Effector memory CD4-positive, alpha-beta T cell (primary cell): Measurements from ENCODE around the gene RIC3.
A peak's percentile ranks its signal among the peaks of the same experiment; 100 is the strongest.

Source experiments
- DNase-seq, 3 donors: peaks; one replicate each; pipeline ENCODE4 v3.0.0-alpha.2; 2020
- H3K27ac ChIP-seq: 2 replicates; pipeline ENCODE4 v1.7.0; 2013; ENCODE audit warnings: mild to moderate bottlenecking, low read length, moderate library complexity; ENCODE audit not compliant: insufficient read depth, poor library complexity, severe bottlenecking
- H3K27me3 ChIP-seq: replicated peaks from 2 replicates; pipeline ENCODE4 v1.7.0; 2013; ENCODE audit warnings: mild to moderate bottlenecking, low read length; ENCODE audit not compliant: insufficient read depth, control insufficient read depth, poor library complexity, severe bottlenecking
- H3K36me3 ChIP-seq: 2 replicates; pipeline ENCODE4 v1.7.0; 2013; ENCODE audit warnings: mild to moderate bottlenecking, low read length, moderate library complexity; ENCODE audit not compliant: control insufficient read depth, insufficient read depth
- H3K4me1 ChIP-seq: 2 replicates; pipeline ENCODE4 v1.7.0; 2013; ENCODE audit warnings: low read length, mild to moderate bottlenecking; ENCODE audit not compliant: control insufficient read depth, insufficient read depth, poor library complexity, severe bottlenecking
- H3K4me3 ChIP-seq: 2 replicates; pipeline ENCODE4 v1.7.0; 2013; ENCODE audit warnings: low read length, low read depth, mild to moderate bottlenecking; ENCODE audit not compliant: insufficient read depth, poor library complexity, severe bottlenecking
- H3K9me3 ChIP-seq: 2 replicates; pipeline ENCODE4 v1.7.0; 2013; ENCODE audit warnings: mild to moderate bottlenecking, low read length, moderate library complexity; ENCODE audit not compliant: control insufficient read depth
- total RNA-seq, 3 donors: gene quantifications; one replicate each; lab custom pipeline; 2026; lab: John Stamatoyannopoulos, UW

Gene RIC3, protein sequence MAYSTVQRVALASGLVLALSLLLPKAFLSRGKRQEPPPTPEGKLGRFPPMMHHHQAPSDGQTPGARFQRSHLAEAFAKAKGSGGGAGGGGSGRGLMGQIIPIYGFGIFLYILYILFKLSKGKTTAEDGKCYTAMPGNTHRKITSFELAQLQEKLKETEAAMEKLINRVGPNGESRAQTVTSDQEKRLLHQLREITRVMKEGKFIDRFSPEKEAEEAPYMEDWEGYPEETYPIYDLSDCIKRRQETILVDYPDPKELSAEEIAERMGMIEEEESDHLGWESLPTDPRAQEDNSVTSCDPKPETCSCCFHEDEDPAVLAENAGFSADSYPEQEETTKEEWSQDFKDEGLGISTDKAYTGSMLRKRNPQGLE
- 11.9 to 26.5 (median 22.1) reads per million in 3 donors for total RNA-seq

DNA sequence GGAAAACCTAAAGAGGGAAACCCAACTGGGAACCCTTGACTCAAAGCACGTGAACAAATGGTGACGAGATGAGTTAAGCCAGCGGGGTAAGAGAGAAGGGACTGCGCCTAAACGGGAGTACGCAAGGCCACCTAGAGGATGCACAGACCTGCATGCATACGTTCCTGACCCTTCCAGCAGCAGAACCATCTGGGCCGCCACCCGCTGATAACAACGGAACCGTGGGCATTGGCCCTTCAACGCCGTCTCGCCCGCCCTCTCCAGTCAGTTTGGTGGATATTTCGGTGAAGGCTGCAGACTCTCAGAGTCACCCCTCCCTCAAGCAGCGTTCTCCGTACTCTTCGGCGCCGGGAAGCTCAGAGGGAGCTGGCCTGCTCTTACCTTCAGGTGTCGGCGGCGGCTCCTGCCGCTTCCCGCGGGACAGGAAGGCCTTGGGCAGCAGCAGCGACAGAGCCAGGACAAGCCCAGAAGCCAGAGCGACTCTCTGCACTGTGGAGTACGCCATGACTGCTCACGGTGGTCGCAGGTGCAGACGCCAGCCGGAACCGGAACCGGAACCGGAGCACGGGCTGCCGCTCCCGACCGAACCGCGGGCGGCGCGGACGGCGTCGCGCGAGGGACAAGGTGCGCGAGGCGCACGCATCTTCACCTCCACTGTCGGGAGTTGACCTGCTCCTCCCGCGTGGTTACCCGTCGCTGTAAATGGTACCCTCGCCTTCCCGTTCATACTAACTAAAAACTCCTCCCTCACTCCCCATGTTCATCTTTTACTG lies at the start of gene RIC3:
RIC3 (minus strand) TSS at position 541 of the 773 bp plus-strand sequence; CDS start at position 505, 36 bp downstream.
- Histone ChIP-seq H3K4me1 (no peaks in the 10 kb centered on the region), H3K27me3 (peaks cover 8% of the 10 kb centered on the region), H3K36me3 (no peaks in the 10 kb centered on the region), H3K27ac (no peak within 1 kb of the TSS), H3K4me3 (peak within 1 kb of the TSS; percentile 79), H3K9me3 (no peaks in the 10 kb centered on the region)
- peak in 2 of 3 donors; percentile 6 to 9 for DNase-seq

DNA sequence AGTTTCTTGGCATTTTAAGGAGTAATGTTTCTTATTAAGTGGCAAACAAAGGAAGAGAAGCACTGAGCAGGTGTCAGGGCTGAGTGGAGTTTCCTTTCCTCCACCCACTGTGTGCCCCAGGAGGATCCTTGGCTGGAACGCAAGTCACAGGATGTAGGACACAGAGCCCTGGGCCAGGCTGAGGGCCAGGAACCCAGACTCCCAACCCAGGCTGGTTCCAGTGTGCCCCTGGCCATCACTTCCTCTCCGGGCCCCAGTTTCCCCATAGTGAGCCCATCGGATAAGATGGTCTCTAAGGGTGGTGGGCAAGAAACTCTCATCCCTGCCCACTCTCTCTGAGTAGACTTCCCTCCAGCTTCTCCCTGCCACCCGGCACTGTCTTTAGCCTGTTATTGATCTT lies 49.6 kb upstream of the RIC3 start:
- no peak for DNase-seq
- Histone ChIP-seq H3K9me3 (no peaks in the 10 kb centered on the region), H3K36me3 (no peaks in the 10 kb centered on the region), H3K27ac (no peak overlapping the region), H3K4me1 (no peaks in the 10 kb centered on the region), H3K4me3 (no peak overlapping the region), H3K27me3 (no peaks in the 10 kb centered on the region)

DNA sequence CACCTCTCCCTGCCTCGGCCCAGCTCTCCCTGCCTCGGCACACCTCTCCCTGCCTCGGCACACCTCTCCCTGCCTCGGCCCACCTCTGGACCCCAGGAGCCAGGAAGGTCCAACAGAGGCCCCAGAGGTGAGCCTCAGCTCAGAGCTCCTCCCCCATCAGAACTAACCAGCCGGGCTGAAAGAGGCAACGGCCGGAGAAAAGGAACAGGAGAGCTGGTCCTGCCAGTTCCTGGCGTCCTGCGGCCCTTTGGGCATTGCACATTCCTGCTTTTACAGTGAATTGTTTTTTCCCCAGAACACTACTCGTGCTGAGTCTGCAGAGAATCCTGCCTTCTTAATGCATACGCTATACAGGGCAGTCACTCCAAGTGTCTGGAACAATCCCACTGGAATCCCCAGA lies 49.1 kb upstream of the RIC3 start:
- Histone ChIP-seq H3K27me3 (no peaks in the 10 kb centered on the region), H3K9me3 (no peaks in the 10 kb centered on the region), H3K27ac (no peak overlapping the region), H3K4me3 (no peak overlapping the region), H3K4me1 (no peaks in the 10 kb centered on the region), H3K36me3 (no peaks in the 10 kb centered on the region)
- no peak for DNase-seq

DNA sequence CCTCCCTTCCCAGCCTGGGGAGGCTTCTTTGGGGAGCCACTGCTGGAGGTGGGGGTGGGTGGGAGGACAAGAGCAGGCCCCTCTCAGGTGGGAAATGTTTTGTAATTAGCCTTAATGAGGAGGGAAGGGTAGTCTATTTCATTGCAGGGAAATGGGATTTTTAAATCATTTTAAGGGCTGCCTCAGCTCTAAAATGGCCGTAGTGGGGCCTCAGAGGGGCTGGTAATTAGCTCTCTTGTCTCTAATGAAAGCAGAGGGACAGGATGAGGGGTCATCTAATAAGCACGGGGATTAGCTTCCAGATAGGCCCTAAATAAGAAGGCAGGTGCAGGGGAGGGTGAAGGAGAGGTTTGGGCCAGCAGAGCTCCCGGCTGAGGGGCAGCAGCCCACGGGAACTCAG lies 48.3 kb upstream of the RIC3 start:
- DNase-seq: no peak
- Histone ChIP-seq H3K27ac (no peak overlapping the region), H3K27me3 (no peaks in the 10 kb centered on the region), H3K9me3 (no peaks in the 10 kb centered on the region), H3K4me1 (no peaks in the 10 kb centered on the region), H3K36me3 (no peaks in the 10 kb centered on the region), H3K4me3 (no peak overlapping the region)

DNA sequence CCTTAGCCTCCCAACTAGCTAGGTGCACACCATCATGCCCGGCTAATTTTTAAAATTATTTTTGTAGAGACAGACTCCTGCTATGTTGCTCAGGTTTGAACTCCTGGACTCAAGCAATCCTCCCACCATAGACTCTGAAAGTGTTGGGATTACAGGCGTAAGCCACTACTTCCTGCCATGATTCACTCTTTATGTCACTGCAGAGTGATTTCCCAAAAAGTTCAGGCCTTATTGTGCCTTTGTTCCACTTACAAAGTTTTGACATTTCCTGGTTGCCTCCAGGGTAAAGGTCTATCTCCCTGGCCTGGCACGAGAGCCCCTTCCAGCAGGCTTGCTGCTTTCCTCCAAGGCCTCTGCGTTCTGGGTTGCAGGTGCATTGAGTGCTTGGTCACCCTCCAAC lies 44.6 kb upstream of the RIC3 start:
- H3K27me3 ChIP-seq: no peaks in the 10 kb centered on the region

DNA sequence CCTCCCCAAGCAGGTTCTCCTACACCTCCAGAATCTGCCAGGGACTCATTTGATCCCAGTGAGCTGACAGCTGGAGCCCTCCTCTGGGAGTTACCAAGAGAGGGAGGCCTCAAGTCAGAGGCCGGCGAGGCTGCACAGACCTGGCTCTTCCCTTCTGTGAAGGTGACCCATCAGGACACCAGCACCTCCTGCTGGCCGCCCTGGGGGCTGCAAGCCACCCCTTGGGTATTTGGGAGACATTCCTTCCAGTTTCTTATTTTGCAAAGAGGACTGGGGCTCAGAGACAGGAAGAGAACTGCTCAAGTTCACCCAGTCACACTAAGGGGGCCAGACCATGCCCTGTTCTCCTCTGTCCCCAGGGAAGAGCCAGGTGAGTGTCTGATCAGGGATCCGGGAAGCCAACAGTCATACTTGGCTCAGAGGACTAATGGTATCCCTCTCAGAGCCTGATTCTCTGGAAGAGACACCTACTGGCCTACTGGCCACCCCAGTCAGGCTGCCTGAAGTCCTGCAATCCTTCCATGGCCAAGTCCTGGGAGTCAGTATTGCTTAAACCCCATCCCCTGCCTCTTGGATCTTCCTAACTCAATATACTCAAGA lies 40.5 kb upstream of the RIC3 start:
- Histone ChIP-seq H3K36me3 (no peaks in the 10 kb centered on the region), H3K9me3 (no peaks in the 10 kb centered on the region), H3K4me3 (no peak overlapping the region), H3K4me1 (no peaks in the 10 kb centered on the region), H3K27ac (no peak overlapping the region), H3K27me3 (no peaks in the 10 kb centered on the region)
- no peak for DNase-seq

More for the DNA sequence above, 44.6 kb upstream of the RIC3 start:
- no peak for DNase-seq
- Histone ChIP-seq H3K4me3 (no peak overlapping the region), H3K36me3 (no peaks in the 10 kb centered on the region), H3K27ac (no peak overlapping the region), H3K9me3 (no peaks in the 10 kb centered on the region), H3K4me1 (no peaks in the 10 kb centered on the region)

DNA sequence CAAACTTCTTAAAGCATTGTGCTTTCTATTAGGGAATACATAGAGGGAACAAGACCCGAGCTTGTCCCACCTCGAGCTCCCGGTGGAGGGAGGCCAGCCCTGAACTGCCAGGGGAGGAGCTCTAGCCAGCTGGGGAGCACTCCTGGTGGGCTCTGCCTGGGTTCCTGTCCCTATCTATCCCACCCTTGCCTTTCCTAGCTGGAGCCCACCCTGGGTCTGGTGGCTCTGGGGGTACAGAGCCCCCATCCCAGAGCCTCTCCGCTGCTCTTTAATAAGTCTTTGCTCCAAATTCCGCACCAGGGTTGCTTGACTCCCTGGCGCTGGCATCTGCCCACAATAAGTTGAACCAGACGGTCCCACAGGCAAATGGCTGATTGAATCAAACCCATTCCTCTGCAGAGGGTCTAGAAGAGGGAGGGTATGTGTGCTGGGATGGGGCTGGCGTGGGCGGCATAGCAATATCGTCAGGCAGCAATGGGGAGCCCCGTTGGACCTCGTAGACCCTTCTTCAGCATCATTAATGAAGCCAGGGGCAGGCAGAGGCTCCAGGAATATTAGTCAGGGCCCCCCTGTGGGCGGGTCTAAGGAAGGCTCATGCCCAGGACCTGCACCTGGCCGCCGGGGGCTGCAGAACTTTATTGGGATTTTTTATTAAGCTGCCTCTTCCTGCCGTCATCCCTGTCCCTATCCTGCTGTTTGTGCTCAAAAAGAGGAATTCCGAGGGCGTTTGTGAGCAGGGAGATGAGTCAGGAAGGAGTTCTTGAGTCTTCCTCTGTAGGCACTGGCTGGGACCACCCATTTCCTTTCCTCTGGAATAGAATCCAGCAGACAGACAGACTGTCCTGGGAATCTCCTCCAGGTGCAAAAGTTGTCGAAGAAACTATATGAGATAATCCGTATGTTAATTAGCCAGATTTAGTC lies 38.5 kb upstream of the RIC3 start:
- Histone ChIP-seq H3K36me3 (no peaks in the 10 kb centered on the region), H3K27me3 (no peaks in the 10 kb centered on the region), H3K9me3 (no peaks in the 10 kb centered on the region), H3K27ac (no peak overlapping the region), H3K4me1 (no peaks in the 10 kb centered on the region), H3K4me3 (no peak overlapping the region)
- no peak for DNase-seq

DNA sequence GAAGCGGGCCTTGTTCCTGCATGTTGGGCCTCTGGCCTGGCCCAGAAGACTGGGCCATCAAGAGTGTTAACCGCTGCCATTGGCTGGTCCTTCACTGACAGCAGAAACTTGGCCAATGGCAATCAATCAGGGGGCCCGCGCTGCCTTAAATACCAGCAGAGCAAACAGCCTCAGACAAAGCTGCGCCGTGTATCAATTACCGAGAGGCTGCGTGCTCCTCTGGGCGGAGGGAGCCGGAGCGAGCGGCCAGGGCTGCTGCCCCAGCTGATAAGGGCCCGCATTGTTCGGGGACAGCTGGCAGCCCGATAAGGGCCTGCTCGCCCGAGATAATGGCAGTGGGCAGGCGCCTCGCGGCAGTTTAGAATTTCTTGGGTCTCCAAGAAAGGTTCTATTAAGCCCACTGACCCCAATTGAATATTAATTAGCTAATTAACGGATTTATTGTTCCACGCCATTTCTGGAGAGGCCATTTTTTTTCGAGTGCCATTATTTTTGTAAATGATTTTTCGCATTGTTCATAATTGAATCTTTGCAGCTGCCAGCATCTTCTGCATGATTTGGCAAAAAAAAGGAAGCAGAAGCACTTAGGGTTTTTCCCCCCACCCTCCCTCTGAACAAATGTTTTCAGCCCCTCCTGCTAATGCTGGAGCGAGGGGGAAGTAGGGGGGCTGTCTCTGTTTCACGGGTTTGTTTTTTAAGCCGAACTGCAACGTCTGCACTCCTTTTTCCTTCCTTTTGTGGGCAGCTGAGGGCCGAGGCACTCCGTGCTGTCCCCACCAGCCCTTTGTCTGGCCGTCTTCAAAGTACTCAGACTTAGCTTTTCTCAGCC lies 37.6 kb upstream of the RIC3 start:
- H3K9me3 ChIP-seq: no peaks in the 10 kb centered on the region
- DNase-seq: no peak
- no peak overlapping the region for H3K27ac ChIP-seq
- H3K36me3 ChIP-seq: no peaks in the 10 kb centered on the region
- no peaks in the 10 kb centered on the region for H3K27me3 ChIP-seq
- H3K4me3 ChIP-seq: no peak overlapping the region
- H3K4me1 ChIP-seq: no peaks in the 10 kb centered on the region

DNA sequence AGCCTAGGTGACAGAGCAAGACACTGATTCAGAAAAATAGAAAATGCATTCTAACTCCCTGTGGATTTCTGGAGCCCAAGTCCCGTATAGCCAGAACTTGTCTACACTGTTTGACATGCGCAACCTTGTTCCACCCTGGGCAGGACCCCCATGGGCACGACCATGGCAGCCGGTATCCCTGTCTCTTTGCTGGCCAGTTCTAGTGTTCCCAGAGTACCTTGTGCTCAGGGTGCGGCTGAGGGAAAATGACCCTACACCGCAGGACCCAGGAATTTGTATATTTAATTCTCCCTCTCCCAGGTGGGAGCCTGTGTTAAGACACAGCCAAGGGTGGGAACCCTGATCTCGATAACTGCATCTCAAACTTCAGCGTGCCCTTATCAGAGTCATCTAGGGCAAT lies 36.7 kb upstream of the RIC3 start:
- H3K4me1 ChIP-seq: no peaks in the 10 kb centered on the region
- no peak overlapping the region for H3K27ac ChIP-seq
- DNase-seq: no peak
- H3K36me3 ChIP-seq: no peaks in the 10 kb centered on the region
- no peak overlapping the region for H3K4me3 ChIP-seq
- H3K27me3 ChIP-seq: no peaks in the 10 kb centered on the region
- no peaks in the 10 kb centered on the region for H3K9me3 ChIP-seq
